ENCODE data around the gene AKR1C2.

GRCh38 chr10:5033061-5033778 is 29.6 kb upstream of the AKR1C2 start:
- TF ChIP-seq CTCF (conservative IDR thresholded peaks at IDR 0.05; ENCODE audit: low read depth, low read length) (no peak), EZH2 (IDR thresholded peaks at IDR 0.05; ENCODE audit: borderline replicate concordance, low read depth, low read length, poor library complexity, severe bottlenecking) (no peak)
